SK-N-SH treated with all-trans-retinoic acid at 6 μM for 48 hours (cell line): ENCODE measurements around the gene HSPA2.

ENCODE experiments used
- ATAC-seq: fragments of 200-7000 bp; cut with Tn5 transposase; 3 replicates; pipeline ENCODE4 v1.9.1; 2020; ENCODE audit warnings: mild to moderate bottlenecking, moderate library complexity
- ARNTL ChIP-seq: fragments of 450-650 bp; formaldehyde crosslinking; IDR thresholded peaks from 2 replicates; pipeline ENCODE4 v1.5.0; 2020; ENCODE audit warnings: low read depth, mild to moderate bottlenecking, moderate library complexity, borderline replicate concordance
- BACH2 ChIP-seq: fragments of 250-450 bp; sonication (Bioruptor Pico); IDR thresholded peaks from 2 replicates; pipeline ENCODE4 v1.9.0; 2021; ENCODE audit warnings: mild to moderate bottlenecking, borderline replicate concordance
- CSDC2 ChIP-seq: fragments of 250-450 bp; sonication (Bioruptor Pico); IDR thresholded peaks from 2 replicates; pipeline ENCODE4 v1.5.0; 2020; ENCODE audit warnings: mild to moderate bottlenecking, moderate library complexity
- ESRRG ChIP-seq: fragments of 250-450 bp; sonication (Bioruptor Pico); IDR thresholded peaks from 2 replicates; pipeline ENCODE4 v1.6.1; 2021; ENCODE audit warnings: mild to moderate bottlenecking
- ISL1 ChIP-seq: fragments of 250-450 bp; sonication (Bioruptor Pico); IDR thresholded peaks from 2 replicates; pipeline ENCODE4 v2.1.2; 2022; ENCODE audit warnings: mild to moderate bottlenecking, moderate library complexity
- OSR1 ChIP-seq: fragments of 250-450 bp; sonication (Bioruptor Pico); IDR thresholded peaks from 2 replicates; pipeline ENCODE4 v1.8.0; 2022; ENCODE audit warnings: moderate library complexity, mild to moderate bottlenecking, inconsistent platforms
- POU6F1 ChIP-seq: fragments of 250-450 bp; sonication (Bioruptor Pico); IDR thresholded peaks from 2 replicates; pipeline ENCODE4 v1.8.0; 2021; ENCODE audit warnings: low read depth, mild to moderate bottlenecking, moderate library complexity, borderline replicate concordance
- PPARA ChIP-seq: fragments of 250-450 bp; sonication (Bioruptor Pico); IDR thresholded peaks from 2 replicates; pipeline ENCODE4 v1.5.0; 2020; ENCODE audit warnings: mild to moderate bottlenecking, borderline replicate concordance
- RARB ChIP-seq: fragments of 250-450 bp; sonication (Bioruptor Pico); IDR thresholded peaks from 2 replicates; pipeline ENCODE4 v1.8.0; 2021; ENCODE audit warnings: mild to moderate bottlenecking, moderate library complexity
- SNAI2 ChIP-seq: fragments of 250-450 bp; sonication (Bioruptor Pico); IDR thresholded peaks from 2 replicates; pipeline ENCODE4 v1.5.0; 2020; ENCODE audit warnings: mild to moderate bottlenecking, moderate library complexity
- TCF4 ChIP-seq: fragments of 250-450 bp; sonication (Bioruptor Pico); IDR thresholded peaks from 2 replicates; pipeline ENCODE4 v1.8.0; 2021; ENCODE audit warnings: mild to moderate bottlenecking, moderate library complexity, borderline replicate concordance
- TOX ChIP-seq: fragments of 250-450 bp; sonication (Bioruptor Pico); IDR thresholded peaks from 2 replicates; pipeline ENCODE4 v1.8.0; 2021; ENCODE audit warnings: mild to moderate bottlenecking, moderate library complexity, borderline replicate concordance
- TSHZ2 ChIP-seq: fragments of 250-450 bp; sonication (Bioruptor Pico); IDR thresholded peaks from 2 replicates; pipeline ENCODE4 v1.5.0; 2020; ENCODE audit warnings: mild to moderate bottlenecking, moderate library complexity
- ZC3H10 ChIP-seq: fragments of 250-450 bp; sonication (Bioruptor Pico); IDR thresholded peaks from 2 replicates; pipeline ENCODE4 v1.5.1; 2021; ENCODE audit warnings: mild to moderate bottlenecking, moderate library complexity
- ZFP3 ChIP-seq: fragments of 250-450 bp; sonication (Bioruptor Pico); IDR thresholded peaks from 2 replicates; pipeline ENCODE4 v1.5.0; 2020; ENCODE audit warnings: mild to moderate bottlenecking, moderate library complexity
- ZFP30 ChIP-seq: fragments of 450-650 bp; formaldehyde crosslinking; IDR thresholded peaks from 2 replicates; pipeline ENCODE4 v1.5.0; 2022; ENCODE audit warnings: mild to moderate bottlenecking, moderate library complexity
- ZNF565 ChIP-seq: fragments of 450-650 bp; formaldehyde crosslinking; conservative IDR thresholded peaks from 2 replicates; pipeline ENCODE4 v1.5.0; 2020; ENCODE audit warnings: low read depth, mild to moderate bottlenecking, moderate library complexity
- ZNF70 ChIP-seq: fragments of 450-650 bp; formaldehyde crosslinking; IDR thresholded peaks from 2 replicates; pipeline ENCODE4 v1.5.0; 2020; ENCODE audit warnings: mild to moderate bottlenecking, moderate library complexity
- TF ChIP-seq, protein P1 (sequence below): fragments of 250-450 bp; sonication (Bioruptor Pico); IDR thresholded peaks from 2 replicates; pipeline ENCODE4 v1.5.1; 2020; ENCODE audit warnings: low read depth, mild to moderate bottlenecking, moderate library complexity
- TF ChIP-seq, protein P2 (sequence below): fragments of 250-450 bp; sonication (Bioruptor Pico); IDR thresholded peaks from 2 replicates; pipeline ENCODE4 v1.5.1; 2021; ENCODE audit warnings: mild to moderate bottlenecking, moderate library complexity
- TF ChIP-seq, protein P3 (sequence below): fragments of 250-450 bp; sonication (Bioruptor Pico); IDR thresholded peaks from 2 replicates; pipeline ENCODE4 v1.8.0; 2020; ENCODE audit warnings: mild to moderate bottlenecking, moderate library complexity, borderline replicate concordance

HSPA2 gene

GRCh38 chr14:64531567-64531966 lies 9.0 kb upstream of the HSPA2 start:
- ATAC-seq, result no peak
- TF ChIP-seq ZNF70 (no peak), TCF4 (CRISPR knock-in tag) (no peak), ISL1 (CRISPR knock-in tag) (no peak), ZC3H10 (no peak), RARB (CRISPR knock-in tag) (no peak), SNAI2 (no peak), CSDC2 (CRISPR knock-in tag) (no peak), TOX (CRISPR knock-in tag) (no peak), ZFP3 (CRISPR knock-in tag) (no peak), OSR1 (CRISPR knock-in tag) (no peak), POU6F1 (CRISPR knock-in tag) (no peak), ESRRG (CRISPR knock-in tag) (no peak)
- TF ChIP-seq, protein P1, sequence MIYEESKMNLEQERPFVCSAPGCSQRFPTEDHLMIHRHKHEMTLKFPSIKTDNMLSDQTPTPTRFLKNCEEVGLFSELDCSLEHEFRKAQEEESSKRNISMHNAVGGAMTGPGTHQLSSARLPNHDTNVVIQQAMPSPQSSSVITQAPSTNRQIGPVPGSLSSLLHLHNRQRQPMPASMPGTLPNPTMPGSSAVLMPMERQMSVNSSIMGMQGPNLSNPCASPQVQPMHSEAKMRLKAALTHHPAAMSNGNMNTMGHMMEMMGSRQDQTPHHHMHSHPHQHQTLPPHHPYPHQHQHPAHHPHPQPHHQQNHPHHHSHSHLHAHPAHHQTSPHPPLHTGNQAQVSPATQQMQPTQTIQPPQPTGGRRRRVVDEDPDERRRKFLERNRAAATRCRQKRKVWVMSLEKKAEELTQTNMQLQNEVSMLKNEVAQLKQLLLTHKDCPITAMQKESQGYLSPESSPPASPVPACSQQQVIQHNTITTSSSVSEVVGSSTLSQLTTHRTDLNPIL, result no peak

- no peak for ATAC-seq
- TF ChIP-seq, protein P2, sequence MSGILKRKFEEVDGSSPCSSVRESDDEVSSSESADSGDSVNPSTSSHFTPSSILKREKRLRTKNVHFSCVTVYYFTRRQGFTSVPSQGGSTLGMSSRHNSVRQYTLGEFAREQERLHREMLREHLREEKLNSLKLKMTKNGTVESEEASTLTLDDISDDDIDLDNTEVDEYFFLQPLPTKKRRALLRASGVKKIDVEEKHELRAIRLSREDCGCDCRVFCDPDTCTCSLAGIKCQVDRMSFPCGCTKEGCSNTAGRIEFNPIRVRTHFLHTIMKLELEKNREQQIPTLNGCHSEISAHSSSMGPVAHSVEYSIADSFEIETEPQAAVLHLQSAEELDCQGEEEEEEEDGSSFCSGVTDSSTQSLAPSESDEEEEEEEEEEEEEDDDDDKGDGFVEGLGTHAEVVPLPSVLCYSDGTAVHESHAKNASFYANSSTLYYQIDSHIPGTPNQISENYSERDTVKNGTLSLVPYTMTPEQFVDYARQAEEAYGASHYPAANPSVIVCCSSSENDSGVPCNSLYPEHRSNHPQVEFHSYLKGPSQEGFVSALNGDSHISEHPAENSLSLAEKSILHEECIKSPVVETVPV, result no peak
- TF ChIP-seq ZNF565 (CRISPR knock-in tag) (no peak), ZNF70 (no peak), ARNTL (CRISPR knock-in tag) (no peak)
Measured at GRCh38 chr14:64536488-64537245, 3.9 kb upstream of the HSPA2 start.

DNA sequence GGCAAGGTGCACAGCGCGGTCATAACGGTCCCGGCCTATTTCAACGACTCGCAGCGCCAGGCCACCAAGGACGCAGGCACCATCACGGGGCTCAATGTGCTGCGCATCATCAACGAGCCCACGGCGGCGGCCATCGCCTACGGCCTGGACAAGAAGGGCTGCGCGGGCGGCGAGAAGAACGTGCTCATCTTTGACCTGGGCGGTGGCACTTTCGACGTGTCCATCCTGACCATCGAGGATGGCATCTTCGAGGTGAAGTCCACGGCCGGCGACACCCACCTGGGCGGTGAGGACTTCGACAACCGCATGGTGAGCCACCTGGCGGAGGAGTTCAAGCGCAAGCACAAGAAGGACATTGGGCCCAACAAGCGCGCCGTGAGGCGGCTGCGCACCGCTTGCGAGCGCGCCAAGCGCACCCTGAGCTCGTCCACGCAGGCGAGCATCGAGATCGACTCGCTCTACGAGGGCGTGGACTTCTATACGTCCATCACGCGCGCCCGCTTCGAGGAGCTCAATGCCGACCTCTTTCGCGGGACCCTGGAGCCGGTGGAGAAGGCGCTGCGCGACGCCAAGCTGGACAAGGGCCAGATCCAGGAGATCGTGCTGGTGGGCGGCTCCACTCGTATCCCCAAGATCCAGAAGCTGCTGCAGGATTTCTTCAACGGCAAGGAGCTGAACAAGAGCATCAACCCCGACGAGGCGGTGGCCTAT lies 875 bp downstream of the HSPA2 start:
- TF ChIP-seq POU6F1 (CRISPR knock-in tag) (no peak), ARNTL (CRISPR knock-in tag) (no peak), RARB (CRISPR knock-in tag) (no peak), ZFP30 (CRISPR knock-in tag) (no peak), TSHZ2 (no peak), CSDC2 (CRISPR knock-in tag) (no peak), ZFP3 (CRISPR knock-in tag) (no peak), OSR1 (CRISPR knock-in tag) (no peak), PPARA (CRISPR knock-in tag) (no peak), BACH2 (no peak), ISL1 (CRISPR knock-in tag) (no peak), ESRRG (CRISPR knock-in tag) (no peak), SNAI2 (no peak), TCF4 (CRISPR knock-in tag) (no peak), ZNF565 (CRISPR knock-in tag) (no peak)
- TF ChIP-seq, protein P3, sequence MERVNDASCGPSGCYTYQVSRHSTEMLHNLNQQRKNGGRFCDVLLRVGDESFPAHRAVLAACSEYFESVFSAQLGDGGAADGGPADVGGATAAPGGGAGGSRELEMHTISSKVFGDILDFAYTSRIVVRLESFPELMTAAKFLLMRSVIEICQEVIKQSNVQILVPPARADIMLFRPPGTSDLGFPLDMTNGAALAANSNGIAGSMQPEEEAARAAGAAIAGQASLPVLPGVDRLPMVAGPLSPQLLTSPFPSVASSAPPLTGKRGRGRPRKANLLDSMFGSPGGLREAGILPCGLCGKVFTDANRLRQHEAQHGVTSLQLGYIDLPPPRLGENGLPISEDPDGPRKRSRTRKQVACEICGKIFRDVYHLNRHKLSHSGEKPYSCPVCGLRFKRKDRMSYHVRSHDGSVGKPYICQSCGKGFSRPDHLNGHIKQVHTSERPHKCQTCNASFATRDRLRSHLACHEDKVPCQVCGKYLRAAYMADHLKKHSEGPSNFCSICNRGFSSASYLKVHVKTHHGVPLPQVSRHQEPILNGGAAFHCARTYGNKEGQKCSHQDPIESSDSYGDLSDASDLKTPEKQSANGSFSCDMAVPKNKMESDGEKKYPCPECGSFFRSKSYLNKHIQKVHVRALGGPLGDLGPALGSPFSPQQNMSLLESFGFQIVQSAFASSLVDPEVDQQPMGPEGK (CRISPR knock-in tag), result no peak
- TF ChIP-seq, protein P2, result no peak
- ATAC-seq, result no peak
